GM18511 (cell line): ENCODE measurements around the gene TRIM63.

Experiments used
- ATAC-seq: cut with Tn5 transposase; IDR thresholded peaks from one replicate; pipeline ENCODE4 v1.9.1; 2021; ENCODE audit warnings: mild to moderate bottlenecking, moderate library complexity; ENCODE audit not compliant: unreplicated experiment

Gene TRIM63

GRCh38 chr1:26019641-26020315, 47.7 kb downstream of the TRIM63 start:
- ATAC-seq = no peak

GRCh38 chr1:26017606-26018005, 49.8 kb downstream of the TRIM63 start:
- no peak for ATAC-seq

- ATAC-seq = no peak
Measured at GRCh38 chr1:26016953-26017545, 50.4 kb downstream of the TRIM63 start.

- ATAC-seq = no peak
Measured at GRCh38 chr1:26016258-26016952, 51.0 kb downstream of the TRIM63 start.

- ATAC-seq = no peak
Measured at GRCh38 chr1:26015358-26015757, 52.1 kb downstream of the TRIM63 start.

GRCh38 chr1:26014179-26014578, 53.3 kb downstream of the TRIM63 start:
- no peak for ATAC-seq

- no peak for ATAC-seq
Measured at GRCh38 chr1:26012864-26013263, 54.6 kb downstream of the TRIM63 start.

- ATAC-seq = no peak
Measured at GRCh38 chr1:26010825-26011224, 56.6 kb downstream of the TRIM63 start.

- ATAC-seq = no peak
Measured at GRCh38 chr1:26009796-26010447, 57.5 kb downstream of the TRIM63 start.

GRCh38 chr1:26006710-26007109, 60.7 kb downstream of the TRIM63 start:
- no peak for ATAC-seq

- no peak for ATAC-seq
Measured at GRCh38 chr1:26005434-26006105, 61.9 kb downstream of the TRIM63 start.

- ATAC-seq = no peak
Measured at GRCh38 chr1:26003756-26004155, 63.7 kb downstream of the TRIM63 start.

- no peak for ATAC-seq
Measured at GRCh38 chr1:26003262-26003661, 64.2 kb downstream of the TRIM63 start.
